GM12891 (cell line): ENCODE data around the gene GAK.

Experiments
- PAX5 ChIP-seq: IDR thresholded peaks from 2 replicates; pipeline ENCODE4 v1.6.1; 2011; ENCODE audit warnings: low read length, moderate library complexity, mild to moderate bottlenecking; ENCODE audit not compliant: insufficient read depth, severe bottlenecking
- POLR2A ChIP-seq: IDR thresholded peaks from 2 replicates; pipeline ENCODE4 v1.6.1; 2011; ENCODE audit warnings: low read depth, low read length, control low read depth
- POLR2AphosphoS5 ChIP-seq: IDR thresholded peaks from 2 replicates; pipeline ENCODE4 v1.6.1; 2011; ENCODE audit warnings: low read depth, low read length, control low read depth
- TAF1 ChIP-seq: IDR thresholded peaks from 2 replicates; pipeline ENCODE4 v1.6.1; 2011; ENCODE audit warnings: low read depth, low read length, control low read depth

DNA sequence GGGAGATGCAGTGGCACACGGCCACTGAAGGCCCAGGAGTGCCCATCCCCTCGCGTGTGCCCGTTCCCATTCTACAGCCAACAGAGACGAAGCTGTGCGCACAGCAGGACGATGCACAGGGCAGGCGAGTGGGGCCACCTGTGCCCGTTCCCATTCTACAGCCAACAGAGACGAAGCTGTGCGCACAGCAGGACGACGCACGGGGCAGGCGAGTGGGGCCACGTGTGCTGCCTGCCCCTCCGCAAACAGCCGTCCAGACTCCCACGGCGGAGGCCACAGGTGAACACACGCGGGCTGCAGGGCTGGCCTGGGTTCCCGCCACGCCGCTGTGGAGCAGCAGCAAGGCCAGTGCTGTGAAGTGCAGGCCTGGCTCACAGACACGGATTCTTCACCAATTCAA, 32.0 kb downstream of the GAK start:
- TF ChIP-seq POLR2AphosphoS5 (no peak), POLR2A (no peak), TAF1 (no peak), PAX5 (no peak)
